GM23338 (cell line): ENCODE results near the gene ECHDC1. TPM values are rescaled to one million over a fixed set of nuclear protein-coding genes. Genes with fewer than 3 reads are reported as not detected.

Experiments used
- ATAC-seq: fragments of 200-7000 bp; cut with Tn5 transposase; 3 replicates; pipeline ENCODE4 v1.9.1; 2020
- DNase-seq: peaks from one replicate; pipeline ENCODE4 v3.0.0-alpha.2; 2015; ENCODE audit warnings: low spot score
- H2AFZ ChIP-seq: fragments of 200-600 bp; sonication (generic); 2 replicates; pipeline ENCODE4 v1.8.0; 2016; ENCODE audit warnings: antibody characterized with exemption, mild to moderate bottlenecking, moderate library complexity
- H3F3A ChIP-seq: fragments of 200-600 bp; sonication (generic); replicated peaks from 2 replicates; pipeline ENCODE4 v1.8.0; 2017; ENCODE audit warnings: antibody characterized with exemption, mixed run types, low read depth
- H3K27ac ChIP-seq: fragments of 200-600 bp; sonication (generic); 2 replicates; pipeline ENCODE4 v1.6.1; 2016; ENCODE audit warnings: low read depth
- H3K27me3 ChIP-seq: fragments of 200-600 bp; sonication (generic); 2 replicates; pipeline ENCODE4 v1.8.0; 2016; ENCODE audit warnings: mild to moderate bottlenecking, mixed run types, moderate library complexity; ENCODE audit not compliant: insufficient read depth
- H3K36me3 ChIP-seq: fragments of 200-600 bp; sonication (generic); 2 replicates; pipeline ENCODE4 v1.8.0; 2016; ENCODE audit warnings: mild to moderate bottlenecking; ENCODE audit not compliant: insufficient read depth
- H3K4me1 ChIP-seq: fragments of 200-600 bp; sonication (generic); 2 replicates; pipeline ENCODE4 v1.8.0; 2016; ENCODE audit warnings: mild to moderate bottlenecking, moderate library complexity; ENCODE audit not compliant: insufficient read depth
- H3K4me2 ChIP-seq: fragments of 200-600 bp; sonication (generic); 2 replicates; pipeline ENCODE4 v1.7.1; 2017; ENCODE audit warnings: mixed run types
- H3K4me3 ChIP-seq: fragments of 200-600 bp; sonication (generic); 2 replicates; pipeline ENCODE4 v1.6.1; 2016; ENCODE audit warnings: mixed run types
- H3K79me2 ChIP-seq: fragments of 200-600 bp; sonication (generic); replicated peaks from 2 replicates; pipeline ENCODE4 v1.8.0; 2017; ENCODE audit warnings: mild to moderate bottlenecking; ENCODE audit not compliant: insufficient read depth
- H3K9me2 ChIP-seq: fragments of 200-600 bp; sonication (generic); 2 replicates; pipeline ENCODE4 v1.8.0; 2017; ENCODE audit not compliant: insufficient read depth
- H4K20me1 ChIP-seq: fragments of 200-600 bp; sonication (generic); replicated peaks from 2 replicates; pipeline ENCODE4 v1.8.0; 2017; ENCODE audit warnings: mild to moderate bottlenecking; ENCODE audit not compliant: insufficient read depth
- H3K27ac Mint-ChIP-seq: 2 replicates; pipeline ENCODE4 v1.8.0; 2020; ENCODE audit warnings: inconsistent platforms, mild to moderate bottlenecking, moderate library complexity, mixed read lengths
- H3K27me3 Mint-ChIP-seq: 3 replicates; pipeline ENCODE4 v1.8.0; 2022; ENCODE audit warnings: low read depth, mild to moderate bottlenecking, moderate library complexity, mixed read lengths, inconsistent platforms; ENCODE audit not compliant: insufficient read depth, poor library complexity
- H3K36me3 Mint-ChIP-seq: 3 replicates; pipeline ENCODE4 v1.8.0; 2021; ENCODE audit warnings: low read depth, mild to moderate bottlenecking, inconsistent platforms, moderate library complexity, mixed read lengths
- H3K4me1 Mint-ChIP-seq: 3 replicates; pipeline ENCODE4 v1.8.0; 2020; ENCODE audit warnings: mild to moderate bottlenecking, inconsistent platforms, mixed read lengths
- H3K4me3 Mint-ChIP-seq: 3 replicates; pipeline ENCODE4 v1.8.0; 2021; ENCODE audit warnings: moderate library complexity, mild to moderate bottlenecking, inconsistent platforms, mixed read lengths
- H3K9me3 Mint-ChIP-seq: 3 replicates; pipeline ENCODE4 v1.8.0; 2020; ENCODE audit warnings: moderate library complexity, mild to moderate bottlenecking, inconsistent platforms, mixed read lengths
- CREB1 ChIP-seq: fragments of 250-450 bp; sonication (Bioruptor Pico); IDR thresholded peaks from 2 replicates; pipeline ENCODE4 v1.5.0; 2020; ENCODE audit warnings: low read depth, mild to moderate bottlenecking, moderate library complexity
- EZH2 ChIP-seq: fragments of 200-600 bp; sonication (generic); IDR thresholded peaks from one replicate; pipeline ENCODE4 v1.8.0; 2017; ENCODE audit warnings: antibody characterized with exemption, mild to moderate bottlenecking, low read depth; ENCODE audit not compliant: unreplicated experiment
- EZH2phosphoT487 ChIP-seq: fragments of 200-600 bp; sonication (generic); IDR thresholded peaks from one replicate; pipeline ENCODE4 v1.8.1; 2018; ENCODE audit warnings: antibody characterized with exemption; ENCODE audit not compliant: unreplicated experiment
- JUNB ChIP-seq: IDR thresholded peaks from one replicate; pipeline ENCODE4 v1.6.1; 2016; ENCODE audit warnings: antibody characterized with exemption; ENCODE audit not compliant: unreplicated experiment
- NANOG ChIP-seq: IDR thresholded peaks from 2 replicates; pipeline ENCODE4 v1.6.1; 2016; ENCODE audit warnings: antibody characterized with exemption, borderline replicate concordance
- POLR2AphosphoS5 ChIP-seq: IDR thresholded peaks from 2 replicates; pipeline ENCODE4 v1.6.1; 2016; ENCODE audit warnings: antibody characterized with exemption, low read depth
- STAT1 ChIP-seq: IDR thresholded peaks from one replicate; pipeline ENCODE4 v1.6.1; 2016; ENCODE audit warnings: antibody characterized with exemption; ENCODE audit not compliant: unreplicated experiment
- ZNF114 ChIP-seq: fragments of 250-450 bp; sonication (Bioruptor Pico); IDR thresholded peaks from 2 replicates; pipeline ENCODE4 v1.5.0; 2020; ENCODE audit warnings: mild to moderate bottlenecking, moderate library complexity
- ZNF331 ChIP-seq: fragments of 250-450 bp; sonication (Bioruptor Pico); IDR thresholded peaks from 2 replicates; pipeline ENCODE4 v1.5.0; 2020; ENCODE audit warnings: low read depth, mild to moderate bottlenecking, moderate library complexity
- polyA plus RNA-seq: library from polyadenylated mRNA; unstranded; fragments of >200 nt; fragmentation: Nextera tagmentation; extraction: Ambion mirVana; gene quantifications from 2 replicates; pipeline ENCODE4 v1.2.1, GENCODE V29; 2016
- total RNA-seq: library from RNA; depleted of rRNA; stranded (reverse); fragments of >200 nt; shearing (Covaris generic); gene quantifications from 2 replicates; pipeline ENCODE4 v1.2.3, GENCODE V29; 2014
- TF ChIP-seq, protein P1 (sequence below): IDR thresholded peaks from one replicate; pipeline ENCODE4 v1.6.1; 2018; ENCODE audit warnings: antibody characterized with exemption; ENCODE audit not compliant: unreplicated experiment
- TF ChIP-seq, protein P2 (sequence below): IDR thresholded peaks from 2 replicates; pipeline ENCODE4 v1.6.1; 2016; ENCODE audit warnings: antibody characterized with exemption
- TF ChIP-seq, protein P3 (sequence below), 2 experiments: fragments of 200-600 bp in 1 of 2; sonication (generic) in 1 of 2; conservative IDR thresholded peaks; 2 replicates each; pipeline versions ENCODE4 v1.5.1 to v1.6.1; 2016 to 2017; ENCODE audit warnings: antibody characterized with exemption in 2 of 2, low read depth in 2 of 2, mild to moderate bottlenecking in 2 of 2, moderate library complexity in 1 of 2
- TF ChIP-seq, protein P4 (sequence below): fragments of 250-450 bp; sonication (Bioruptor Pico); IDR thresholded peaks from 2 replicates; pipeline ENCODE4 v1.5.0; 2020; ENCODE audit warnings: mild to moderate bottlenecking, moderate library complexity

Gene ECHDC1
- total and polyA plus RNA-seq, 2 experiments from 2014 or later = 65.8 to 98.4 TPM

DNA sequence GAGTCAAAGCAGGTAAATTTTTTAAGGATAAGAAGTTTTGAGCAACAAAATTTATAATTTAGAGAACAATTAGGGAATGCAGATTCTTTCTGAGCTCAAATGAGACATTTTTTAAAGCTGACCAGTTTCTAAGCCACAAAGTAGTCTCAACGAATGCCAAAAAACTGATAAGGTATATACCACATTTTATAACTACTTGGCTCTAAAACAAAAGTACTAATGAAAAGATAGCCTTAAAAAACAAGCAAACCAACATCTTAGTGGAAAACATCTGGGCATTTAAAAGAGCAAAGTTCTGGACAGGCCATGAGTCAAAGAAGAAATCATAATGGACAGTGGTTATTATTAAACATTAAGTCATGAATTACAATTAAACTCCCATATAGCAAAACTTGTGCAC, 99.9 kb downstream of the ECHDC1 start:
- TF ChIP-seq JUNB (no peak), POLR2AphosphoS5 (no peak), EZH2 (no peak), EZH2phosphoT487 (no peak), STAT1 (no peak), CREB1 (CRISPR knock-in tag) (no peak), ZNF331 (no peak), ZNF114 (CRISPR knock-in tag) (no peak), NANOG (no peak)
- TF ChIP-seq, protein P1, sequence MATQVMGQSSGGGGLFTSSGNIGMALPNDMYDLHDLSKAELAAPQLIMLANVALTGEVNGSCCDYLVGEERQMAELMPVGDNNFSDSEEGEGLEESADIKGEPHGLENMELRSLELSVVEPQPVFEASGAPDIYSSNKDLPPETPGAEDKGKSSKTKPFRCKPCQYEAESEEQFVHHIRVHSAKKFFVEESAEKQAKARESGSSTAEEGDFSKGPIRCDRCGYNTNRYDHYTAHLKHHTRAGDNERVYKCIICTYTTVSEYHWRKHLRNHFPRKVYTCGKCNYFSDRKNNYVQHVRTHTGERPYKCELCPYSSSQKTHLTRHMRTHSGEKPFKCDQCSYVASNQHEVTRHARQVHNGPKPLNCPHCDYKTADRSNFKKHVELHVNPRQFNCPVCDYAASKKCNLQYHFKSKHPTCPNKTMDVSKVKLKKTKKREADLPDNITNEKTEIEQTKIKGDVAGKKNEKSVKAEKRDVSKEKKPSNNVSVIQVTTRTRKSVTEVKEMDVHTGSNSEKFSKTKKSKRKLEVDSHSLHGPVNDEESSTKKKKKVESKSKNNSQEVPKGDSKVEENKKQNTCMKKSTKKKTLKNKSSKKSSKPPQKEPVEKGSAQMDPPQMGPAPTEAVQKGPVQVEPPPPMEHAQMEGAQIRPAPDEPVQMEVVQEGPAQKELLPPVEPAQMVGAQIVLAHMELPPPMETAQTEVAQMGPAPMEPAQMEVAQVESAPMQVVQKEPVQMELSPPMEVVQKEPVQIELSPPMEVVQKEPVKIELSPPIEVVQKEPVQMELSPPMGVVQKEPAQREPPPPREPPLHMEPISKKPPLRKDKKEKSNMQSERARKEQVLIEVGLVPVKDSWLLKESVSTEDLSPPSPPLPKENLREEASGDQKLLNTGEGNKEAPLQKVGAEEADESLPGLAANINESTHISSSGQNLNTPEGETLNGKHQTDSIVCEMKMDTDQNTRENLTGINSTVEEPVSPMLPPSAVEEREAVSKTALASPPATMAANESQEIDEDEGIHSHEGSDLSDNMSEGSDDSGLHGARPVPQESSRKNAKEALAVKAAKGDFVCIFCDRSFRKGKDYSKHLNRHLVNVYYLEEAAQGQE = no peak
- TF ChIP-seq, protein P2, sequence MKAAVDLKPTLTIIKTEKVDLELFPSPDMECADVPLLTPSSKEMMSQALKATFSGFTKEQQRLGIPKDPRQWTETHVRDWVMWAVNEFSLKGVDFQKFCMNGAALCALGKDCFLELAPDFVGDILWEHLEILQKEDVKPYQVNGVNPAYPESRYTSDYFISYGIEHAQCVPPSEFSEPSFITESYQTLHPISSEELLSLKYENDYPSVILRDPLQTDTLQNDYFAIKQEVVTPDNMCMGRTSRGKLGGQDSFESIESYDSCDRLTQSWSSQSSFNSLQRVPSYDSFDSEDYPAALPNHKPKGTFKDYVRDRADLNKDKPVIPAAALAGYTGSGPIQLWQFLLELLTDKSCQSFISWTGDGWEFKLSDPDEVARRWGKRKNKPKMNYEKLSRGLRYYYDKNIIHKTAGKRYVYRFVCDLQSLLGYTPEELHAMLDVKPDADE = no peak
- TF ChIP-seq, protein P3, sequence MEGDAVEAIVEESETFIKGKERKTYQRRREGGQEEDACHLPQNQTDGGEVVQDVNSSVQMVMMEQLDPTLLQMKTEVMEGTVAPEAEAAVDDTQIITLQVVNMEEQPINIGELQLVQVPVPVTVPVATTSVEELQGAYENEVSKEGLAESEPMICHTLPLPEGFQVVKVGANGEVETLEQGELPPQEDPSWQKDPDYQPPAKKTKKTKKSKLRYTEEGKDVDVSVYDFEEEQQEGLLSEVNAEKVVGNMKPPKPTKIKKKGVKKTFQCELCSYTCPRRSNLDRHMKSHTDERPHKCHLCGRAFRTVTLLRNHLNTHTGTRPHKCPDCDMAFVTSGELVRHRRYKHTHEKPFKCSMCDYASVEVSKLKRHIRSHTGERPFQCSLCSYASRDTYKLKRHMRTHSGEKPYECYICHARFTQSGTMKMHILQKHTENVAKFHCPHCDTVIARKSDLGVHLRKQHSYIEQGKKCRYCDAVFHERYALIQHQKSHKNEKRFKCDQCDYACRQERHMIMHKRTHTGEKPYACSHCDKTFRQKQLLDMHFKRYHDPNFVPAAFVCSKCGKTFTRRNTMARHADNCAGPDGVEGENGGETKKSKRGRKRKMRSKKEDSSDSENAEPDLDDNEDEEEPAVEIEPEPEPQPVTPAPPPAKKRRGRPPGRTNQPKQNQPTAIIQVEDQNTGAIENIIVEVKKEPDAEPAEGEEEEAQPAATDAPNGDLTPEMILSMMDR (conservative IDR thresholded peaks at IDR 0.05; ENCODE audit: low read depth in 2 of 2) = no peak
- TF ChIP-seq, protein P4, sequence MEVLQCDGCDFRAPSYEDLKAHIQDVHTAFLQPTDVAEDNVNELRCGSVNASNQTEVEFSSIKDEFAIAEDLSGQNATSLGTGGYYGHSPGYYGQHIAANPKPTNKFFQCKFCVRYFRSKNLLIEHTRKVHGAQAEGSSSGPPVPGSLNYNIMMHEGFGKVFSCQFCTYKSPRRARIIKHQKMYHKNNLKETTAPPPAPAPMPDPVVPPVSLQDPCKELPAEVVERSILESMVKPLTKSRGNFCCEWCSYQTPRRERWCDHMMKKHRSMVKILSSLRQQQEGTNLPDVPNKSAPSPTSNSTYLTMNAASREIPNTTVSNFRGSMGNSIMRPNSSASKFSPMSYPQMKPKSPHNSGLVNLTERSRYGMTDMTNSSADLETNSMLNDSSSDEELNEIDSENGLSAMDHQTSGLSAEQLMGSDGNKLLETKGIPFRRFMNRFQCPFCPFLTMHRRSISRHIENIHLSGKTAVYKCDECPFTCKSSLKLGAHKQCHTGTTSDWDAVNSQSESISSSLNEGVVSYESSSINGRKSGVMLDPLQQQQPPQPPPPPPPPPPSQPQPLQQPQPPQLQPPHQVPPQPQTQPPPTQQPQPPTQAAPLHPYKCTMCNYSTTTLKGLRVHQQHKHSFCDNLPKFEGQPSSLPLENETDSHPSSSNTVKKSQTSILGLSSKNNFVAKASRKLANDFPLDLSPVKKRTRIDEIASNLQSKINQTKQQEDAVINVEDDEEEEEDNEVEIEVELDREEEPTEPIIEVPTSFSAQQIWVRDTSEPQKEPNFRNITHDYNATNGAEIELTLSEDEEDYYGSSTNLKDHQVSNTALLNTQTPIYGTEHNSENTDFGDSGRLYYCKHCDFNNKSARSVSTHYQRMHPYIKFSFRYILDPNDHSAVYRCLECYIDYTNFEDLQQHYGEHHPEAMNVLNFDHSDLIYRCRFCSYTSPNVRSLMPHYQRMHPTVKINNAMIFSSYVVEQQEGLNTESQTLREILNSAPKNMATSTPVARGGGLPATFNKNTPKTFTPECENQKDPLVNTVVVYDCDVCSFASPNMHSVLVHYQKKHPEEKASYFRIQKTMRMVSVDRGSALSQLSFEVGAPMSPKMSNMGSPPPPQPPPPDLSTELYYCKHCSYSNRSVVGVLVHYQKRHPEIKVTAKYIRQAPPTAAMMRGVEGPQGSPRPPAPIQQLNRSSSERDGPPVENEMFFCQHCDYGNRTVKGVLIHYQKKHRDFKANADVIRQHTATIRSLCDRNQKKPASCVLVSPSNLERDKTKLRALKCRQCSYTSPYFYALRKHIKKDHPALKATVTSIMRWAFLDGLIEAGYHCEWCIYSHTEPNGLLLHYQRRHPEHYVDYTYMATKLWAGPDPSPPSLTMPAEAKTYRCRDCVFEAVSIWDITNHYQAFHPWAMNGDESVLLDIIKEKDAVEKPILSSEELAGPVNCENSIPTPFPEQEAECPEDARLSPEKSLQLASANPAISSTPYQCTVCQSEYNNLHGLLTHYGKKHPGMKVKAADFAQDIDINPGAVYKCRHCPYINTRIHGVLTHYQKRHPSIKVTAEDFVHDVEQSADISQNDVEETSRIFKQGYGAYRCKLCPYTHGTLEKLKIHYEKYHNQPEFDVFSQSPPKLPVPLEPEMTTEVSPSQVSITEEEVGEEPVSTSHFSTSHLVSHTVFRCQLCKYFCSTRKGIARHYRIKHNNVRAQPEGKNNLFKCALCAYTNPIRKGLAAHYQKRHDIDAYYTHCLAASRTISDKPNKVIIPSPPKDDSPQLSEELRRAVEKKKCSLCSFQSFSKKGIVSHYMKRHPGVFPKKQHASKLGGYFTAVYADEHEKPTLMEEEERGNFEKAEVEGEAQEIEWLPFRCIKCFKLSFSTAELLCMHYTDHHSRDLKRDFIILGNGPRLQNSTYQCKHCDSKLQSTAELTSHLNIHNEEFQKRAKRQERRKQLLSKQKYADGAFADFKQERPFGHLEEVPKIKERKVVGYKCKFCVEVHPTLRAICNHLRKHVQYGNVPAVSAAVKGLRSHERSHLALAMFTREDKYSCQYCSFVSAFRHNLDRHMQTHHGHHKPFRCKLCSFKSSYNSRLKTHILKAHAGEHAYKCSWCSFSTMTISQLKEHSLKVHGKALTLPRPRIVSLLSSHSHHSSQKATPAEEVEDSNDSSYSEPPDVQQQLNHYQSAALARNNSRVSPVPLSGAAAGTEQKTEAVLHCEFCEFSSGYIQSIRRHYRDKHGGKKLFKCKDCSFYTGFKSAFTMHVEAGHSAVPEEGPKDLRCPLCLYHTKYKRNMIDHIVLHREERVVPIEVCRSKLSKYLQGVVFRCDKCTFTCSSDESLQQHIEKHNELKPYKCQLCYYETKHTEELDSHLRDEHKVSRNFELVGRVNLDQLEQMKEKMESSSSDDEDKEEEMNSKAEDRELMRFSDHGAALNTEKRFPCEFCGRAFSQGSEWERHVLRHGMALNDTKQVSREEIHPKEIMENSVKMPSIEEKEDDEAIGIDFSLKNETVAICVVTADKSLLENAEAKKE = no peak
- H3K4me1 Mint-ChIP-seq = no peaks in the 10 kb centered on the region
- ATAC-seq = no peak

More for the DNA sequence above, 99.9 kb downstream of the ECHDC1 start:
- no peaks in the 10 kb centered on the region for H3F3A ChIP-seq
- no peak overlapping the region for H3K4me3 ChIP-seq
- H3K9me3 Mint-ChIP-seq = no peaks in the 10 kb centered on the region; the same call in 2 of the 3 replicates
- no peak overlapping the region for H3K4me2 ChIP-seq
- H3K4me3 Mint-ChIP-seq = no peak overlapping the region
- H3K36me3 Mint-ChIP-seq = no peaks in the 10 kb centered on the region
- H3K9me2 ChIP-seq = no peaks in the 10 kb centered on the region
- no peak overlapping the region for H3K27ac ChIP-seq
- H2AFZ ChIP-seq = no peak overlapping the region
- H3K27ac Mint-ChIP-seq = no peak overlapping the region
- no peak for DNase-seq
- H3K27me3 ChIP-seq = no peaks in the 10 kb centered on the region
- no peaks in the 10 kb centered on the region for H3K79me2 ChIP-seq
- H3K4me1 ChIP-seq = no peaks in the 10 kb centered on the region
- no peaks in the 10 kb centered on the region for H3K27me3 Mint-ChIP-seq
- H3K36me3 ChIP-seq = no peaks in the 10 kb centered on the region
- no peaks in the 10 kb centered on the region for H4K20me1 ChIP-seq
